GM21576 (cell line): Measurements from ENCODE around the gene C16orf95.
"Not testable (repeated sequence)": the region's sequence is repeated elsewhere in the genome, so short reads cannot be mapped to it uniquely, and the experiment has no call there.

Experiments
- ATAC-seq: cut with Tn5 transposase; IDR thresholded peaks from one replicate; pipeline ENCODE4 v1.9.1; 2021; ENCODE audit warnings: mild to moderate bottlenecking, moderate library complexity; ENCODE audit not compliant: unreplicated experiment

The C16orf95 gene

DNA sequence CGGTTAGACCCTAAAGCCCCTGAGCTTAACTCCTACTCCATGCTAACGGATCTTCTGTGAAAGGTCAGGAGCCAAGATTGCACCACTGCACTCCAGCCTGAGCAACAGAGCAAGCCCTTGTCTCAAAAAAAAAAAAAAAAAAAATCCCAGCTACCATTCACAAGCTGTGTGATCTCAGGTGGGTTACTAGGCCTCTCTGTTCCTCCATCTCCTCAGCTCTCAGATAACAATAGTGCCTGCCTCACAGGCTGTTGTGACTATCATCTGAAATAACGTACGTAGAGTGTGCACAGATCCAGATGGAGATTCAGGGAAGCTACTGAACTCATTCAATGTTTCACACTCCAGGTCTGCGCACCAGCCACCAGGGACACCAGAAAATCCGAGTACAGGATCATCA lies 57.8 kb downstream of the C16orf95 start:
- no peak for ATAC-seq

DNA sequence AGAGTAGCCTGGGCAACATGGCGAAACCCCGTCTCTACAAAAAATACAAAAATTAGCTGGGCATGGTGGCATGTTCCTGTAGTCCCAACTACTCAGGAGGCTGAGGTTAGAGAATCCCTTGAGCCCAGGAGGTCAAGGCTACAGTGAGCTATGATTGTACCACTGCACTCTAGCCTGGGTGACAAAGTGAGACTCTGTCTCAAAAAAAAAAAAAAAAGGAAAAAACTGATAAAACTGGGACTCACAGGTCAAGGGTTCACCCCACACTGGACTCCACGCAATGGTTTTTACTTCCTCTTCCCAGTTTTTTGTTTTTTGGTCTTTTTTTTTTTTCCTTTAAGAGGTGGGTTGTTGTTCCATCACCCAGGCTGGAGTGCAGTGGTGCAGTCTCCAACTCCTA lies 58.5 kb downstream of the C16orf95 start:
- not testable (repeated sequence) for ATAC-seq

DNA sequence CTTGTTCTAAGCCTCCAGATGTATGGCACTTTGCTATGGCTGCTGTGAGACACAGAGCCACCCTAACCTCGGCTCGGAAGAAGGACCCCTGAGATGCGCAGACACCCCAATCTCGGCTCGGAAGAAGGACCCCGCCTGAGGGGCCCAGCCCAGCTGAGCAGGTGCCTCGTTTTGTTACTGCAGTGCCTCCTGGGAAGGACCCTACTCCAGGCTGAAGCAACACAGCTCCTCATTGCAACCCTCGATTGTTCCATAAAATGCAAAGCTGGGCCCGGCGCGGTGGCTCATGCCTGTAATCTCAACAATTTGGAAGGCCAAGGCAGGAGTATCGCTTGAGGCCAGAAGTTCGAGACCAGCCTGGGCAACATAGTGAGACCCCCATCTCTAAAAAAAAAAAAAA lies 61.3 kb downstream of the C16orf95 start:
- ATAC-seq = no peak

DNA sequence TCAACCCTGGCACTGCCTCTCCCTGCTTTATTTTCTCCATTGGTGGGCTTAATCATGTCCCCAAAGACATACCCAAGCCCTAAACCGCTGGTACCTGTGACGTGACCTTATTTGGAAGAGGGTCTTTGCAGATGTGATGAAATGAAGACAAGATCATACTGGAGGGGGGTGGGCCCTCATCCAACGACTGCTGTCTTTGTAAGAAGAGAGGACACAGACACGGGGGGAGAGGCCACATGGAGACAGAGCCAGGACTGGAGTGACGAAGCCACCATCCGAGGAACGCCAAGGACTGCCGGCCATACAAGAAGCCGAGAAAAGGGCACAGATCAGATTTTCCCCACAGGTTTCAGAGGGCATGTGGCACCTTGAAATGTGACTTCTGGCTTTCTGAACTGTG lies 62.5 kb downstream of the C16orf95 start:
- ATAC-seq = no peak

DNA sequence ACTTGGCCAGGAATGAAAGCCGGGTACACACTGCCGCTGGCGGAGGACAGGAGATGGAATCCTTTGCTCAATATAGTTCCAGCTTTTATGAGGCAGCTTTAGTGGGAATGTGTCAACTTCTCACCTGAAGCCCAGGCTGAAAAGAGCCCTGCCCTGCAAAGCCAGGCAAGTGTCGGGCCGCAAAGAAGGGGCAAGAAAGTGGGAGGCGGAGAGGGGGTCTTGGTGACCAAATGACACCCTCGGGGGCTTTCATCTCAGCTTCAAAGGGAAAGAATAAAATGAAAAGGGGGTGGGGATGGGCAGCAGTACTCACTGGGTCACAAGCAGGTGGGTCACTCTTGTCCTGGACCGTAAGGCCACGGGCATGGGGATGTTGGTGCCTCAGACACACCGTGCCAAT lies 62.9 kb downstream of the C16orf95 start:
- ATAC-seq = no peak

DNA sequence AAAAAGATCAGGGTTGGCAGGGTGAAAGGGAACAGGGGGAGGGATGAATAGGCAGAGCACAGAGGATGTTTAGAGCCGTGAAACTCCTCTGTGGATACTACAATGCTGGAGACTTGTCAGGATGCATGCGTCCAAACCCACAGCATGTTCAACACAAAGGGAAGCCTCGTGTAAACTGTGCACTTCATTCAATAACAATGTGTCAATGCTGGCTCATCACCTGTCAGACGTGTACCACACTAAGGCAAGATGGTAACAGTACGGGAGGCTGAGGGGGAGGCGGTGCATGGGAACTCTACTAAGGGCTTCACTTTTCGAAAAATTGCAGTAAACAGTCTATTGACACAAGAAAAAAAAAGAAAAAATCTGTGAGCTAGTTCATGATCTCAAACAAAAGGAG lies 63.7 kb downstream of the C16orf95 start:
- no peak for ATAC-seq
